Smooth muscle cell of the brain vasculature (primary cell): ENCODE data around the gene TRNT1.
A peak's percentile ranks its signal among the peaks of the same experiment; 100 is the strongest.

ENCODE experiments used
- DNase-seq: peaks from one replicate; pipeline ENCODE4 v3.0.0-alpha.2; 2012; ENCODE audit warnings: low read depth, low spot score

The TRNT1 gene

GRCh38 chr3:3126477-3127431 lies at the start of gene TRNT1:
TRNT1 (plus strand) TSS chr3:3126940; CDS start chr3:3129041, 2,101 bp downstream.
- peak; percentile 61 for DNase-seq

- DNase-seq: no peak
Observed at GRCh38 chr3:3080309-3080708, 46.4 kb upstream of the TRNT1 start.

- DNase-seq: no peak
Observed at GRCh38 chr3:3081381-3082233, 45.1 kb upstream of the TRNT1 start.

GRCh38 chr3:3082234-3082924 lies 44.4 kb upstream of the TRNT1 start:
- no peak for DNase-seq

GRCh38 chr3:3084890-3085289 lies 41.9 kb upstream of the TRNT1 start:
- no peak for DNase-seq

- no peak for DNase-seq
Observed at GRCh38 chr3:3085782-3086181, 41.0 kb upstream of the TRNT1 start.

- no peak for DNase-seq
Observed at GRCh38 chr3:3086239-3086638, 40.5 kb upstream of the TRNT1 start.

GRCh38 chr3:3087279-3087678 lies 39.5 kb upstream of the TRNT1 start:
- no peak for DNase-seq

- no peak for DNase-seq
Observed at GRCh38 chr3:3087716-3088465, 38.8 kb upstream of the TRNT1 start.

- no peak for DNase-seq
Observed at GRCh38 chr3:3089017-3089416, 37.7 kb upstream of the TRNT1 start.

- DNase-seq: no peak
Observed at GRCh38 chr3:3097958-3098357, 28.8 kb upstream of the TRNT1 start.

GRCh38 chr3:3101660-3102458 lies 24.9 kb upstream of the TRNT1 start:
- DNase-seq: no peak

GRCh38 chr3:3102751-3103150 lies 24.0 kb upstream of the TRNT1 start:
- no peak for DNase-seq

- DNase-seq: no peak
Observed at GRCh38 chr3:3105246-3105645, 21.5 kb upstream of the TRNT1 start.

GRCh38 chr3:3105815-3106214 lies 20.9 kb upstream of the TRNT1 start:
- DNase-seq: no peak

GRCh38 chr3:3107181-3107580 lies 19.6 kb upstream of the TRNT1 start:
- no peak for DNase-seq

GRCh38 chr3:3107858-3108257 lies 18.9 kb upstream of the TRNT1 start:
- no peak for DNase-seq

GRCh38 chr3:3109407-3110298 lies 17.1 kb upstream of the TRNT1 start:
- DNase-seq: no peak

GRCh38 chr3:3110299-3110630 lies 16.5 kb upstream of the TRNT1 start, which contains the start of gene IL5RA:
IL5RA (minus strand) TSS chr3:3110374; CDS start chr3:3104984, 5,390 bp downstream.
- DNase-seq: no peak
